Loucy (cell line): ENCODE results near the gene ARRDC1.
A peak's percentile ranks its signal among the peaks of the same experiment; 100 is the strongest.

Source experiments
- H2AFZ ChIP-seq: fragments of 200-600 bp; sonication (generic); 2 replicates; pipeline ENCODE4 v1.6.0; 2016; ENCODE audit warnings: antibody characterized with exemption, mild to moderate bottlenecking, low read length, moderate library complexity
- H3F3A ChIP-seq: fragments of 200-600 bp; 2 replicates; pipeline ENCODE4 v1.6.0; 2016; ENCODE audit warnings: antibody characterized with exemption, low read depth, mild to moderate bottlenecking
- H3K27me3 ChIP-seq: fragments of 200-600 bp; sonication (generic); 2 replicates; pipeline ENCODE4 v1.6.1; 2014; ENCODE audit warnings: low read length, mild to moderate bottlenecking; ENCODE audit not compliant: insufficient read depth, poor library complexity, severe bottlenecking
- H3K36me3 ChIP-seq: fragments of 200-600 bp; sonication (generic); 2 replicates; pipeline ENCODE4 v1.6.1; 2016; ENCODE audit warnings: low read length; ENCODE audit not compliant: insufficient read depth
- H3K4me1 ChIP-seq: fragments of 200-600 bp; sonication (generic); 2 replicates; pipeline ENCODE4 v1.5.1; 2014; ENCODE audit warnings: low read length, mild to moderate bottlenecking; ENCODE audit not compliant: insufficient read depth, poor library complexity, severe bottlenecking
- H3K4me2 ChIP-seq: fragments of 200-600 bp; sonication (generic); 2 replicates; pipeline ENCODE4 v1.6.0; 2014; ENCODE audit warnings: antibody characterized with exemption, low read length, low read depth, mild to moderate bottlenecking; ENCODE audit not compliant: poor library complexity, severe bottlenecking
- H3K4me3 ChIP-seq: fragments of 200-600 bp; sonication (generic); 2 replicates; pipeline ENCODE4 v1.5.1; 2014; ENCODE audit warnings: low read length, mild to moderate bottlenecking, mixed read lengths; ENCODE audit not compliant: poor library complexity, severe bottlenecking
- H3K79me2 ChIP-seq: fragments of 200-600 bp; sonication (generic); 2 replicates; pipeline ENCODE4 v1.6.1; 2014; ENCODE audit warnings: low read length; ENCODE audit not compliant: insufficient read depth
- H3K9ac ChIP-seq: fragments of 200-600 bp; sonication (generic); 2 replicates; pipeline ENCODE4 v1.6.0; 2014; ENCODE audit warnings: mild to moderate bottlenecking, low read depth, low read length, moderate library complexity; ENCODE audit not compliant: poor library complexity, severe bottlenecking
- H3K9me2 ChIP-seq: fragments of 200-600 bp; sonication (generic); replicated peaks from 2 replicates; pipeline ENCODE4 v1.6.1; 2016; ENCODE audit warnings: low read depth, low read length, mixed read lengths
- H3K9me3 ChIP-seq: fragments of 200-600 bp; sonication (generic); 2 replicates; pipeline ENCODE4 v1.6.1; 2014; ENCODE audit warnings: mild to moderate bottlenecking, antibody characterized with exemption, low read length, low read depth; ENCODE audit not compliant: insufficient read depth
- H4K20me1 ChIP-seq: fragments of 200-600 bp; sonication (generic); 2 replicates; pipeline ENCODE4 v1.6.0; 2014; ENCODE audit warnings: antibody characterized with exemption, low read length, mild to moderate bottlenecking; ENCODE audit not compliant: insufficient read depth, poor library complexity, severe bottlenecking
- CTCF ChIP-seq: fragments of 200-600 bp; sonication (generic); conservative IDR thresholded peaks from 2 replicates; pipeline ENCODE4 v1.5.1; 2014; ENCODE audit warnings: mild to moderate bottlenecking, antibody characterized with exemption, low read length
- EZH2phosphoT487 ChIP-seq: fragments of 200-600 bp; IDR thresholded peaks from 2 replicates; pipeline ENCODE4 v1.6.1; 2018; ENCODE audit warnings: antibody characterized with exemption, mild to moderate bottlenecking, moderate library complexity, borderline replicate concordance

ARRDC1 gene

GRCh38 chr9:137575364-137575715 is 30.1 kb upstream of the ARRDC1 start:
- Histone ChIP-seq H3F3A (no peaks in the 10 kb centered on the region), H3K36me3 (peaks cover 20% of the 10 kb centered on the region; the same call in 1 of the 2 replicates), H3K4me3 (peak overlapping the region; percentile 96), H3K79me2 (peaks cover 35% of the 10 kb centered on the region), H3K27me3 (no peaks in the 10 kb centered on the region), H3K9me3 (no peaks in the 10 kb centered on the region), H3K4me2 (peak overlapping the region; percentile 89), H3K9ac (peak overlapping the region; percentile 29), H4K20me1 (peaks cover 23% of the 10 kb centered on the region), H3K9me2 (no peaks in the 10 kb centered on the region), H3K4me1 (peaks cover 21% of the 10 kb centered on the region), H2AFZ (no peak overlapping the region)
- no peak for TF ChIP-seq CTCF
- TF ChIP-seq EZH2phosphoT487, result no peak

GRCh38 chr9:137575716-137576411 is 29.6 kb upstream of the ARRDC1 start:
- H3K27me3 ChIP-seq, result no peaks in the 10 kb centered on the region
- no peaks in the 10 kb centered on the region for H3K9me3 ChIP-seq
- peak overlapping the region; percentile 89 for H3K4me2 ChIP-seq
- no peaks in the 10 kb centered on the region for H3K9me2 ChIP-seq
- H3K4me1 ChIP-seq, result peaks cover 21% of the 10 kb centered on the region
- H3K36me3 ChIP-seq, result peaks cover 20% of the 10 kb centered on the region; the same call in 1 of the 2 replicates
- peaks cover 35% of the 10 kb centered on the region for H3K79me2 ChIP-seq
- H3K4me3 ChIP-seq, result peak overlapping the region; percentile 96
- no peak overlapping the region for H2AFZ ChIP-seq
- H4K20me1 ChIP-seq, result peaks cover 23% of the 10 kb centered on the region
- H3F3A ChIP-seq, result no peaks in the 10 kb centered on the region
- peak overlapping the region; percentile 29 for H3K9ac ChIP-seq
- no peak for TF ChIP-seq EZH2phosphoT487
- TF ChIP-seq CTCF, result 0 out of 2 replicates have a peak, but pooled peaks have one; percentile 18

- peaks cover 25% of the 10 kb centered on the region for H4K20me1 ChIP-seq
- peaks cover 35% of the 10 kb centered on the region for H3K79me2 ChIP-seq
- H3K9me2 ChIP-seq, result no peaks in the 10 kb centered on the region
- TF ChIP-seq CTCF (peak; percentile 77), EZH2phosphoT487 (no peak)
- H3K4me3 ChIP-seq, result peak within 1 kb of the TSS; percentile 96
- H2AFZ ChIP-seq, result peak within 1 kb of the TSS; percentile 79
- H3K9me3 ChIP-seq, result no peaks in the 10 kb centered on the region
- peak within 1 kb of the TSS; percentile 92 for H3K9ac ChIP-seq
- H3K27me3 ChIP-seq, result no peaks in the 10 kb centered on the region
- peaks cover 21% of the 10 kb centered on the region for H3K4me1 ChIP-seq
- H3F3A ChIP-seq, result no peaks in the 10 kb centered on the region
- H3K4me2 ChIP-seq, result peak within 1 kb of the TSS; percentile 89
- H3K36me3 ChIP-seq, result peaks cover 12% of the 10 kb centered on the region; the same call in 1 of the 2 replicates
These were observed 26.8 kb upstream of the ARRDC1 start, which contains the start of gene DPH7 for GRCh38 chr9:137578518-137579258. TSS of gene DPH7 (minus strand) at chr9:137578925. CDS start at chr9:137578777, 148 bp downstream.
